ENCODE data around the gene PLA2G4E.

PLA2G4E gene

DNA sequence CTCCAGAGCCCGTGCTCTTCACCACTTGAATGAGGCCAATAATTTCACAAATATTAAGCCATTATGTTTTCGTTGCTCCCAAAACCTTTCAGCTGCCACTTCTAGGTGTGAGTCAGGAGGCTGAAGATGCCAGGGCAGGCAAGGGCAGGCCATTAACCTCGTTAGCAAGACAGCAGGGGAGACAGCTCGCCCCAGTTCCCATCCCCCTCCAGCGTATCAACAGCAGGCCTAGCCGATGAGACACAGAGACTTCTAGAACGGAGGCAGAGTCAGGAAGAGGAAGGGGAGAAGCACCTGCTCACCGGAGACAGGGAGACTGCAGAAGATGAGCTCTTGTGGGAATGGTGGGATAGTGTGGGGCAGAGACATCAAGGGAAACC lies 28.0 kb upstream of the PLA2G4E start:
- Histone ChIP-seq H3K27me3 (replicated peaks; ENCODE audit: control insufficient read depth, insufficient read depth, low read length) (peaks cover 54% of the 10 kb centered on the region), H3K9me3 (ENCODE audit: control insufficient read depth, low read length) (no peaks in the 10 kb centered on the region), H3K9ac (ENCODE audit: low read length) (no peak overlapping the region), H3K4me1 (ENCODE audit: control insufficient read depth, insufficient read depth, low read length) (no peaks in the 10 kb centered on the region), H3K4me3 (ENCODE audit: low read length) (no peak overlapping the region), H3K36me3 (ENCODE audit: control insufficient read depth, insufficient read depth, low read length, severe bottlenecking) (no peaks in the 10 kb centered on the region)
- DNase-seq (ENCODE audit: low read depth), result no peak

DNA sequence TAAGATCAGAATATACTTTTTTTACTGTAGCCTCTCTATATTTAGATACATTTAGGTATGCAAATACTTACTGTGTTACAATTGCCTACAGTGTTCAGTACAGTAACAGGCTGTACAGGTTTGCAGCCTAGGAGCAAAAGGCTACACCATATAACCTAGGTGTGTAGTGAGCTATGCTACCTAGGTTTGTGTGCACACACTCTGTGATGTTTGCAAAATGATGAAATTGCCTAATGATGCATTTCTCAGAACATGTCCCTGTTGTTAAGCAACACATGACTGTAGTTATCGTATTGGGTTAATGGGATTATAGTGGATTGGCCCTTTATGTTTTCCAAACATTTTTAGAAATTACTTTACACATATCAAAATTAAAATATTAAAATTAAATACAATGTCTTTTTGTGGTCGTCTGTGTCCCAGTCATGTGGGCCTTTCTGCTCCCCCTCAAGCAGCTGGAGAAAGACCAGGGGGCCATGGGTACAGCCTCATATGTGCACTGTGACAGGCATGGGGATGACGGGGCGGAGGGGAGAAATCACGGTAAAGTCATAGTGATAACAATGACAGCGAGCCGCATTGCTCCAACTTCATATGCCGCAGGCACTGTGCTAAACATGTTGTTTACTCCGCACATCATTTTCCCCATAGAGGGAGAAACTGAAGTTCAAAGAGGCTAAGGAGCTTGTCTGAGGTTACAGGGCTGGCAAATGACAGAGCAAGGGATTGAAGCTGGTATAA lies 27.4 kb upstream of the PLA2G4E start:
- H3K9me3 ChIP-seq (ENCODE audit: control insufficient read depth, low read length), result no peaks in the 10 kb centered on the region
- no peak overlapping the region for H3K9ac ChIP-seq (ENCODE audit: low read length)
- no peak overlapping the region for H3K4me3 ChIP-seq (ENCODE audit: low read length)
- peaks cover 50% of the 10 kb centered on the region for H3K27me3 ChIP-seq (replicated peaks; ENCODE audit: control insufficient read depth, insufficient read depth, low read length)
- H3K36me3 ChIP-seq (ENCODE audit: control insufficient read depth, insufficient read depth, low read length, severe bottlenecking), result no peaks in the 10 kb centered on the region
- no peak for DNase-seq (ENCODE audit: low read depth)
- no peaks in the 10 kb centered on the region for H3K4me1 ChIP-seq (ENCODE audit: control insufficient read depth, insufficient read depth, low read length)

- H3K4me3 ChIP-seq (ENCODE audit: low read length), result no peak overlapping the region
- H3K9me3 ChIP-seq (ENCODE audit: control insufficient read depth, low read length), result no peaks in the 10 kb centered on the region
- no peak overlapping the region for H3K9ac ChIP-seq (ENCODE audit: low read length)
- H3K36me3 ChIP-seq (ENCODE audit: control insufficient read depth, insufficient read depth, low read length, severe bottlenecking), result no peaks in the 10 kb centered on the region
- DNase-seq (ENCODE audit: low read depth), result no peak
- H3K27me3 ChIP-seq (replicated peaks; ENCODE audit: control insufficient read depth, insufficient read depth, low read length), result peaks cover 44% of the 10 kb centered on the region
- no peaks in the 10 kb centered on the region for H3K4me1 ChIP-seq (ENCODE audit: control insufficient read depth, insufficient read depth, low read length)
Measured at GRCh38 chr15:42046597-42046996, 25.8 kb upstream of the PLA2G4E start.

DNA sequence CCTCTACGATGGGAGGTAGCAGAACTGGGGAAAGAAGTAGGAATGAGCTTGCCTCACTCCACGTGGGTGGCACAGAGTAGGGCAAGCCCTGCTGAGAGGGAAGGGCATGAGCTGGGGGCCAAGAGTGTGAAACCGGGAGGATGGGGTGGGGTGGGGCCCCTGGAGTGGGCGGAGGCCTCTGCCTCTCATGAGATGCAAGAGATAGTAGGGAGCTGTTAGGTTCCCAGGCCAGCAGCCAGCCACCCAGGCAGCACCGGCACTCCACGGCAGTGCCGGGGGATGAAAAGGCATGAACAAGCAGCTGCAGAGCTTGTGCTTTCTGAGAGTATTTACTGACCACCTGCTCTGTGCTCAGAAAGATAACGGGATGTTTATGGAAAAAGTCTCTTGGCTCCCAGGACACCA lies 24.4 kb upstream of the PLA2G4E start:
- no peaks in the 10 kb centered on the region for H3K4me1 ChIP-seq (ENCODE audit: control insufficient read depth, insufficient read depth, low read length)
- DNase-seq (ENCODE audit: low read depth), result no peak
- H3K9ac ChIP-seq (ENCODE audit: low read length), result no peak overlapping the region
- no peak overlapping the region for H3K4me3 ChIP-seq (ENCODE audit: low read length)
- H3K9me3 ChIP-seq (ENCODE audit: control insufficient read depth, low read length), result no peaks in the 10 kb centered on the region
- H3K27me3 ChIP-seq (replicated peaks; ENCODE audit: control insufficient read depth, insufficient read depth, low read length), result peaks cover 38% of the 10 kb centered on the region
- H3K36me3 ChIP-seq (ENCODE audit: control insufficient read depth, insufficient read depth, low read length, severe bottlenecking), result no peaks in the 10 kb centered on the region

DNA sequence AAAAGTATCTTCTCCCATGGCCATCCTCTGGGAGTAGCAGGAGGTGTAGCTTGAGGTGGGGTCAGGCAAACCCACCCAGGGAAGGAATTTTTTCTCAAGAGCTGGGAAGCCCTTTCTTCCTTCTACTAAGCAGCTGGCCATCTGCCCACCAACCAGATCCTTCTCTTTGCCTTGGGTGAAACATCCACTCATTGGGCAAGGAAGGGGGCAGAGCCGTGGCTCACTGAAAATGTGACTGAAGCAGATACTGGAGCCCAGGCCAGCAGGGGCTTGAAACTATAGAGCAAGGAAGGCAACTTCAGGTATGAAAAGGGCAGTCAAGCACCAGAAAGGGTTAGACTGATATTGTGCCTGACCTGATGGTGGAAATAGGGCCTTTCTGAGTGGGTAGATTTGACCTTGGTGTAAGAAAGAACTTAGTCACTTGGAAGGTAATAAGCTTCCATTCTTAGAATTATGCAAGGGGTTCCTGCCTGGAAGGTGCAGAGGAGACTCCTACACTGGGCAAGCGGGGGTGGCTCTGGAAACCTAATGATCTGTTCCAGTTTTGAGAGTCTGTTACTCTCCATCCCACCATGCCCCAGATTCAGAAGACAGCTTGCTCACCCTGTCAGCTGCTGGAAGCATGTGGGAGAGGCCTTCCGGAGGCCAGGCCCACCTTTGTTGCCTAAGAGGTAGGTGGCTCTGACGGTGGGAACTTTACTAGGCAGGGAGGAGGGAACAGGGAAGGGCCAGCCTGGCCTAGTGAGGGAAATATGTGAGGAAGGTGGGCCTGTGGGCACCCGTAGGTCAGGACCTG lies 22.0 kb upstream of the PLA2G4E start:
- H3K27me3 ChIP-seq (replicated peaks; ENCODE audit: control insufficient read depth, insufficient read depth, low read length), result peaks cover 26% of the 10 kb centered on the region
- H3K36me3 ChIP-seq (ENCODE audit: control insufficient read depth, insufficient read depth, low read length, severe bottlenecking), result no peaks in the 10 kb centered on the region
- H3K4me3 ChIP-seq (ENCODE audit: low read length), result no peak overlapping the region
- no peaks in the 10 kb centered on the region for H3K9me3 ChIP-seq (ENCODE audit: control insufficient read depth, low read length)
- H3K9ac ChIP-seq (ENCODE audit: low read length), result no peak overlapping the region
- no peak for DNase-seq (ENCODE audit: low read depth)
- H3K4me1 ChIP-seq (ENCODE audit: control insufficient read depth, insufficient read depth, low read length), result no peaks in the 10 kb centered on the region

DNA sequence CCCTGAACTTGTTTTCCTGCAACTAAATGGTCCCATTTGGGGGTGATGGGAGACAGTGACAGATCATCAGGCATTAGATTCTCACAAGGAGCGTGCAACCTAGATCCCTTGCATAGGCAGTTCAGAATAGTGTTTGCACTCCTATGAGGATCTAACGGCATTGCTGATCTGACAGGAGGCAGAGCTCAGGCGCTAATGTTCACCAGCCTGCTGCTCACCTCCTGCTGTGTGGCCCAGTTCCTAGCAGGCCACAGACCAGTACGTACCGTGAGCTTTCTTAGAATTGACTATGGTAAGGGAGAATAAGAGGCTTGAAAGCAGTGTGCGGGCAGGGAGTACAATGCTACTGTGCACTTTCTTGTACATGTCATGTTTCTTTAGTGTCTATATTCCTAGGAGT lies 17.6 kb upstream of the PLA2G4E start:
- Histone ChIP-seq H3K36me3 (ENCODE audit: control insufficient read depth, insufficient read depth, low read length, severe bottlenecking) (no peaks in the 10 kb centered on the region), H3K27me3 (replicated peaks; ENCODE audit: control insufficient read depth, insufficient read depth, low read length) (peaks cover 13% of the 10 kb centered on the region), H3K9ac (ENCODE audit: low read length) (no peak overlapping the region), H3K4me3 (ENCODE audit: low read length) (no peak overlapping the region), H3K9me3 (ENCODE audit: control insufficient read depth, low read length) (no peaks in the 10 kb centered on the region), H3K4me1 (ENCODE audit: control insufficient read depth, insufficient read depth, low read length) (no peaks in the 10 kb centered on the region)
- DNase-seq (ENCODE audit: low read depth), result no peak

GRCh38 chr15:42037656-42038055 lies 16.8 kb upstream of the PLA2G4E start:
- Histone ChIP-seq H3K36me3 (ENCODE audit: control insufficient read depth, insufficient read depth, low read length, severe bottlenecking) (no peaks in the 10 kb centered on the region), H3K4me1 (ENCODE audit: control insufficient read depth, insufficient read depth, low read length) (no peaks in the 10 kb centered on the region), H3K4me3 (ENCODE audit: low read length) (no peak overlapping the region), H3K27me3 (replicated peaks; ENCODE audit: control insufficient read depth, insufficient read depth, low read length) (peaks cover 16% of the 10 kb centered on the region), H3K9me3 (ENCODE audit: control insufficient read depth, low read length) (no peaks in the 10 kb centered on the region), H3K9ac (ENCODE audit: low read length) (no peak overlapping the region)
- no peak for DNase-seq (ENCODE audit: low read depth)

GRCh38 chr15:42036966-42037365 lies 16.1 kb upstream of the PLA2G4E start:
- Histone ChIP-seq H3K4me1 (ENCODE audit: control insufficient read depth, insufficient read depth, low read length) (no peaks in the 10 kb centered on the region), H3K27me3 (replicated peaks; ENCODE audit: control insufficient read depth, insufficient read depth, low read length) (peaks cover 22% of the 10 kb centered on the region), H3K4me3 (ENCODE audit: low read length) (no peak overlapping the region), H3K36me3 (ENCODE audit: control insufficient read depth, insufficient read depth, low read length, severe bottlenecking) (no peaks in the 10 kb centered on the region), H3K9me3 (ENCODE audit: control insufficient read depth, low read length) (peaks cover 3% of the 10 kb centered on the region), H3K9ac (ENCODE audit: low read length) (no peak overlapping the region)
- DNase-seq (ENCODE audit: low read depth), result no peak

- Histone ChIP-seq H3K4me1 (ENCODE audit: control insufficient read depth, insufficient read depth, low read length) (no peaks in the 10 kb centered on the region), H3K9ac (ENCODE audit: low read length) (no peak overlapping the region), H3K36me3 (ENCODE audit: control insufficient read depth, insufficient read depth, low read length, severe bottlenecking) (no peaks in the 10 kb centered on the region), H3K27me3 (replicated peaks; ENCODE audit: control insufficient read depth, insufficient read depth, low read length) (peaks cover 22% of the 10 kb centered on the region), H3K4me3 (ENCODE audit: low read length) (no peak overlapping the region), H3K9me3 (ENCODE audit: control insufficient read depth, low read length) (peaks cover 4% of the 10 kb centered on the region)
- no peak for DNase-seq (ENCODE audit: low read depth)
Measured at GRCh38 chr15:42036112-42036905, 15.5 kb upstream of the PLA2G4E start.

DNA sequence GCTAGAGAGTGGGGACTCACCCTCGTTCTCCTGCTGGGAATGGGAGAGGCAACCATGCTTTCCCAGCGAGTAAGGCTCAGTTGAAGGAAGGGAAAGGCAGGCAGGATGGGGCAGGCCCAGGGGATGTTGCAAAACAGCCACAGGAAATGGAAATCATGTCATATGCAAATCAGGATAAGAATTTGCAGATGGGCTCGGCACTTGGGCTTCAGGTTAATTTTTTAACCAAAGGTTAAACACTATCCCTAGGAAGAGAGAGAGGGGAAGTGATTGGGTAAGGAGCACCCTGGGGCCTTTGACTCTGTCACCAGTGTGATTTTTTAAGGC lies 14.6 kb upstream of the PLA2G4E start:
- Histone ChIP-seq H3K4me1 (ENCODE audit: control insufficient read depth, insufficient read depth, low read length) (no peaks in the 10 kb centered on the region), H3K27me3 (replicated peaks; ENCODE audit: control insufficient read depth, insufficient read depth, low read length) (peaks cover 27% of the 10 kb centered on the region), H3K36me3 (ENCODE audit: control insufficient read depth, insufficient read depth, low read length, severe bottlenecking) (no peaks in the 10 kb centered on the region), H3K9ac (ENCODE audit: low read length) (no peak overlapping the region), H3K4me3 (ENCODE audit: low read length) (no peak overlapping the region), H3K9me3 (ENCODE audit: control insufficient read depth, low read length) (peaks cover 4% of the 10 kb centered on the region)
- no peak for DNase-seq (ENCODE audit: low read depth)

All from adipocyte (in vitro differentiated cells).